ENCODE measurements around the gene ABI1.

The ABI1 gene

GRCh38 chr10:26765549-26765948 is 95.2 kb downstream of the ABI1 start:
- no peak for DNase-seq

- DNase-seq, result no peak
Measured at GRCh38 chr10:26759008-26759407, 101.8 kb downstream of the ABI1 start.

GRCh38 chr10:26755443-26755903 is 105.3 kb downstream of the ABI1 start:
- DNase-seq, result no peak

- DNase-seq, result no peak
Measured at GRCh38 chr10:26746061-26746460, 114.7 kb downstream of the ABI1 start.

- DNase-seq, result no peak
Measured at GRCh38 chr10:26743841-26744240, 116.9 kb downstream of the ABI1 start.

GRCh38 chr10:26743091-26743490 is 117.7 kb downstream of the ABI1 start:
- DNase-seq, result no peak

- DNase-seq, result no peak
Measured at GRCh38 chr10:26741368-26741767, 119.4 kb downstream of the ABI1 start.

- DNase-seq, result no peak
Measured at GRCh38 chr10:26739071-26739631, 121.6 kb downstream of the ABI1 start.

- no peak for DNase-seq
Measured at GRCh38 chr10:26738301-26738911, 122.4 kb downstream of the ABI1 start.

GRCh38 chr10:26737730-26738129 is 123.0 kb downstream of the ABI1 start:
- no peak for DNase-seq

- no peak for DNase-seq
Measured at GRCh38 chr10:26735435-26735834, 125.3 kb downstream of the ABI1 start.

GRCh38 chr10:26733750-26734568 is 126.8 kb downstream of the ABI1 start:
- DNase-seq, result no peak

- no peak for DNase-seq
Measured at GRCh38 chr10:26730552-26730951, 130.2 kb downstream of the ABI1 start.

GRCh38 chr10:26729395-26729794 is 131.4 kb downstream of the ABI1 start:
- no peak for DNase-seq

GRCh38 chr10:26728957-26729356 is 131.8 kb downstream of the ABI1 start:
- no peak for DNase-seq

GRCh38 chr10:26727005-26727404 is 133.8 kb downstream of the ABI1 start:
- DNase-seq, result no peak

- no peak for DNase-seq
Measured at GRCh38 chr10:26725837-26726727, 134.7 kb downstream of the ABI1 start.

- no peak for DNase-seq
Measured at GRCh38 chr10:26723016-26723415, 137.7 kb downstream of the ABI1 start.

GRCh38 chr10:26721561-26721960 is 139.2 kb downstream of the ABI1 start:
- peak; percentile 25 for DNase-seq

GRCh38 chr10:26717476-26717875 is 143.3 kb downstream of the ABI1 start:
- DNase-seq, result no peak

GRCh38 chr10:26715137-26715487 is 145.6 kb downstream of the ABI1 start:
- no peak for DNase-seq

GRCh38 chr10:26714415-26715136 is 146.2 kb downstream of the ABI1 start:
- no peak for DNase-seq
